Astrocyte (in vitro differentiated cells and primary cell): ENCODE results near the gene KCNA5.

Experiments used
- EZH2 ChIP-seq: IDR thresholded peaks from 2 replicates; pipeline ENCODE4 v1.6.1; 2012; ENCODE audit warnings: mild to moderate bottlenecking, low read length, inconsistent platforms; ENCODE audit not compliant: insufficient read depth
- TF ChIP-seq, protein P1 (sequence below): IDR thresholded peaks from 2 replicates; pipeline ENCODE4 v1.5.1; 2011; ENCODE audit warnings: low read depth, mild to moderate bottlenecking, inconsistent platforms, low read length, moderate library complexity; ENCODE audit not compliant: insufficient read depth

DNA sequence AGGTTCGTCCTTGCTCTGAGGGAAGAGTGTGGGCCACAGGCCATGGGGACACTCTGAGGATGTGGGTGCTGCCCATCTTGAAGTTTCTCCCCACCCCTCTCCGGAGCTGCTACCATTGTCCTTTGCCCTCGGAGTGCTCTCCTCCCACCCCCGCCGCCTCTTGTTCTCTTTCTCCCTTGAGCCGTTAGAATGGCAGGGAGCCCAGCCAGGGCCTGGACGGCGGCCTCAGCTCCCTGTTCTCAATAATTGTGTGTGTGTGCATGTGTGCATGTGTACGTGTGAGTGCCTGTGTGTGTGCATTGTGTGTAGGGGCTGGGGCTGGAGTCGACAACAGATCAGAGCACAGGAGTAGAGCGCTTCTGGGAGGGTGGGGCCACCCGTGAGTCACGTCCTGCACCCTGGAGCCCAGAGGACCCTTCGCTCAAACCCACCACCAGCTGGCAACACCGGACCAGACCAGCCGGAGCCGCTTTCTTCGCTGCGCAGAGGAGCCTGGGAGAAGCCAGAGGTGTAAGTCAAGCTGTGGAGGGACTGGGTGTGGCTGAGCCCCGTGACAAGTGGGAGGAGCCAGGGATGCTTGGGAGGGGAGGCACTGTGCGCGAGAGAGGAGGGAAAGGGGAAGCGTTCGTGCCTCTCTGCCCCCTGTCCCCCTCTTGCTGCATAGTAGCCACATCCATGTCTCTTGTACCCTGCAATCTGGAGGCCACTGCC lies 25.9 kb upstream of the KCNA5 start:
- TF ChIP-seq, protein P1, sequence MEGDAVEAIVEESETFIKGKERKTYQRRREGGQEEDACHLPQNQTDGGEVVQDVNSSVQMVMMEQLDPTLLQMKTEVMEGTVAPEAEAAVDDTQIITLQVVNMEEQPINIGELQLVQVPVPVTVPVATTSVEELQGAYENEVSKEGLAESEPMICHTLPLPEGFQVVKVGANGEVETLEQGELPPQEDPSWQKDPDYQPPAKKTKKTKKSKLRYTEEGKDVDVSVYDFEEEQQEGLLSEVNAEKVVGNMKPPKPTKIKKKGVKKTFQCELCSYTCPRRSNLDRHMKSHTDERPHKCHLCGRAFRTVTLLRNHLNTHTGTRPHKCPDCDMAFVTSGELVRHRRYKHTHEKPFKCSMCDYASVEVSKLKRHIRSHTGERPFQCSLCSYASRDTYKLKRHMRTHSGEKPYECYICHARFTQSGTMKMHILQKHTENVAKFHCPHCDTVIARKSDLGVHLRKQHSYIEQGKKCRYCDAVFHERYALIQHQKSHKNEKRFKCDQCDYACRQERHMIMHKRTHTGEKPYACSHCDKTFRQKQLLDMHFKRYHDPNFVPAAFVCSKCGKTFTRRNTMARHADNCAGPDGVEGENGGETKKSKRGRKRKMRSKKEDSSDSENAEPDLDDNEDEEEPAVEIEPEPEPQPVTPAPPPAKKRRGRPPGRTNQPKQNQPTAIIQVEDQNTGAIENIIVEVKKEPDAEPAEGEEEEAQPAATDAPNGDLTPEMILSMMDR, result no peak
- no peak for TF ChIP-seq EZH2
